Dedifferentiated amniotic fluid mesenchymal stem cell (primary cell): ENCODE measurements around the gene BRWD1.
A peak's percentile ranks its signal among the peaks of the same experiment; 100 is the strongest.
"Not testable (repeated sequence)": the region's sequence is repeated elsewhere in the genome, so short reads cannot be mapped to it uniquely, and the experiment has no call there.

Experiments
- DNase-seq: peaks from one replicate; pipeline ENCODE4 v3.0.0-alpha.2; 2016; ENCODE audit errors: extremely low spot score

The BRWD1 gene

DNA sequence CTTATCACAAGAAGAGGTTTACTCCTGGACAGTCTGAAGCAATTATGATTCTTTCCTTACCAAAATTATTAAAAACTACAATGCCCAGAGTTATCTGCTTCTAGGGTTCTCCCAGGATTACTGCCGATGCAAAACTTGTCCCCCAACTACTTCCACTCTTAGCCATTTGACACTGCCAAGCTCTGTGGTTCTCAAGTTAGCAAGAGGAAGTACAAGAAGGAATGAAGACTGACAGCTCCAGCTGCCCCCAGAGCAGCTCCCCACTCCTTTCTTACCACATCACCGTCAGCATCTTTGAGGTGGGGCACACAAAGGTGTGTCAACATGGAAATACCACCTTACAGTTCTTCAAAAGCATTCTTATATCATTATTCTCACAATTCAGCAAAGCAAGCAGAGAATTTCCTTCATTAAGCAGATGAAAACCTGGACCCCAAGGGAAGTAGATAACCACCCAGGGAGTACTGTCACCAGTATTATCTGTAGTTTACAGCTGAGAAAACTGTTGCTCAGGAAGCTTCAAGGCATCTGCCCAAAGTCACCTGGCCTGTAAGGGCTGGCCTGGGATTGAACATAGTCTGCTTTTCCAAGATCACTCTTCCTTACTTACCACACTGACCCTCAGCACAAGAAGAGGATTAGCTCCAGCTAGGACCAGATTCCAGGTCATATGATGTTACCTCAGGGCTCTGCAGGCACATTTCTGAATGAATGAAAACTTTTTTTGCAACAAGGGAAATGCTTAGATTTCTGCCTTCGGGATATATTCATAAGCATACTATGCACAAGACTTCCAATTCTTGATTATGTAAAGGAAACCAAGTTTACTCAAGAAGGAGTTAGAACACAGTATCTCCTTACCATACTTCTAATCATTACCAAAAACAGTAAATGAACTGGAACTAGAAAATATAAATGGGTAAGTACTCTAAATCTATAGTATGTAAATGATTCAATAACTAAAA is 139.4 kb downstream of the BRWD1 start:
- no peak for DNase-seq

DNA sequence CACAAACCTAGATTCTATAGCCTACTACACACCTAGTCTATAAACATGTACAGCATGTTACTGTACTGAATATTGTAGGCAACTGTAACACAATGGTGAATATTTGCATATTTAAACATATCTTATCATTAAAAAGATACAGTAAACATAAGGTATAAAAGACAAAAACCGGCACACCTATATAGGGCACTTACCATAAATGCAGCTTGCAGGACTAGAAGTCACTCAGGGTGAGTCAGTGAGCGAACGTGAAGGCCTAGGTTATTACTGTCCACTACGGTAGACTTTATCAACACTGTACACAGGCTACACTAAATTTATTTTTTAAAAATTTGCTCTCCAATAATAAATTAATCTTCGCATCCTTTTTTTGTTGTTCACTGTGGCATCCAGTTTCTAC is 143.5 kb downstream of the BRWD1 start:
- DNase-seq = no peak

DNA sequence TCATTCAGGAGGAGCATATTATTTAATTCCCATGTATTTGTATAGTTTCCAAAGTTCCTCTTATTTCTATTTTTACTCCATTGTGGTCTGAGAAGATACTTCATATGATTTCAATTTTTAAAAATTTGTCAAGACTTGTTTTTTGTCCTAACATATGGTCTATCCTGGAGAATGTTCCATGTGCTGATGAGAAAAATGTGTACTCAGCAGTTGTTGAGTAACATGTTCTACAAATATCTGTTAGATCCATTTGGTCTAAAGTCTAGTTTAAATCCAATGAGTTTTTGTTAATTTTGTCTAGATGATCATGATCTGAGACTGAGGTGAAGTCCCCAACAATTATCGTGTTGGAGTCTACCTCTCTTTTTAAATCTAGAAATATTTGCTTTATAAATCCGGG is 144.6 kb downstream of the BRWD1 start:
- DNase-seq = no peak

GRCh38 chr21:39164523-39164922 is 148.9 kb downstream of the BRWD1 start:
- DNase-seq = no peak

- no peak for DNase-seq
Measured at GRCh38 chr21:39161064-39161463, 152.4 kb downstream of the BRWD1 start.

DNA sequence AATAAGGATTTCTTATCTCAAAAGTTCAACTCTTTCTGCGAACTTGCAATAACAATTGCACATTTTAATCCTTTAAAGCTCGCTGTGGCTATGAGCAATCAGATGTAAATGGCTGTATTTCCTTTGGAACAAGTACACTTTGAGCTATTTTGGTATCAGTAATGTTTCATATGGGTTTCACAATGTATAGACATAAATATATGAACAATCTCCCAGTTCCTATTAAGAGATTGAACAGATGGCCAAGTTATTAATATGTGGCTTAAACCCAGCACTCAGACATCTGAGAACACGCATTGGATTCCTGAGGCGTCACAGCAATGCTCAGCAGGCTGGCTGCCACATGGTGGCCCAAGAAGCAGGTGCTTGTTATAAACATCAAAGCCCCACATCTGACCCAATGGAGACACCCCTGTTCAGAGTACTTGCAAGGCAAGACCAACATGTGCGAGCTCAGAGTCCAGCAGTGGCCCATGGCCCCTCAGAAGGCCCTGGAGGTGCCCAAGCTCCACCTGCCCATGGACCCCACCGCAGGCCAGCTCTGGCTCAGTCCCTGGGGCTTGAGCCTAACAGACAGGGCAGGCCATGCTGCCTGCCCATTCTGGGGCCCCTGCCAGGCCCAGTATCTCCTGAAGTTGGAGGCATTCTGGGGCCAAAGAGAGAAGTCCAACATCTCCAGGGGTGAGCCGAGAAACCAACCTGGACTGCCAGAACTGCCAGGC is 153.9 kb downstream of the BRWD1 start:
- no peak for DNase-seq

DNA sequence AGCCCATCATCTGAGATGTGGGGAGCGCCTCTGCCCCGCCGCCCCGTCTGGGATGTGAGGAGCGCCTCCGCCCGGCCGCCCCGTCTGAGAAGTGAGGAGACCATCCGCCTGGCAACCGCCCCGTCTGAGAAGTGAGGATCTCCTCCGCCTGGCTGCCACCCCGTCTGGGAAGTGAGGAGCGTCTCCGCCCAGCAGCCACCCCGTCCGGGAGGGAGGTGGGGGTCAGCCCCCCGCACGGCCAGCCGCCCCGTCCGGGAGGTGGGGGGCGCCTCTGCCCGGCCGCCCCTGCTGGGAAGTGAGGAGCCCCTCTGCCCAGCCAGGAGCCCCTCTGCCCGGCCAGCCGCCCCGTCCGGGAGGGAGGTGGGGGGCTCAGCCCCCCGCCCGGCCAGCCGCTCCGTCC is 156.2 kb downstream of the BRWD1 start:
- DNase-seq = not testable (repeated sequence)

DNA sequence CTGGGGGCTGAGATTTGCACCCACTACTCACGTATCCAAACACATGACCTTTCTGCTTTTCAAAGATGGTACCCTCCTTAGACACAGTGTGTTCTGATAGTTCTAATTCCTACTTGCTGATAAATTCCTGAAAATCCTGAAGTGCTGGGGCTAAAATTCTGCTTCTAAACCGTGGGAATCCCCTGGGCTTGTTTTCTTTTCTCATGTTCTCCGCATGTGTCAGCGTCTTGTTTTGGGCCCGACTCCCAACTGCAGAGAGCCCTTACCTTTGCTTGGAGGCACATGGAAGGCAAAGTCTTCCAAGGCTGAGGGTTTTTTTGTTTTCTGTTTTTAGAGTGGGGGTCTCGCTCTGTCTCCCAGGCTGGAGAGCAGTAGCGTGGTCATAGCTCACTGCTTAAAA is 157.4 kb downstream of the BRWD1 start:
- DNase-seq = peak; percentile 28

GRCh38 chr21:39155578-39155977 is 157.9 kb downstream of the BRWD1 start:
- no peak for DNase-seq

- no peak for DNase-seq
Measured at GRCh38 chr21:39153842-39154241, 159.6 kb downstream of the BRWD1 start.

DNA sequence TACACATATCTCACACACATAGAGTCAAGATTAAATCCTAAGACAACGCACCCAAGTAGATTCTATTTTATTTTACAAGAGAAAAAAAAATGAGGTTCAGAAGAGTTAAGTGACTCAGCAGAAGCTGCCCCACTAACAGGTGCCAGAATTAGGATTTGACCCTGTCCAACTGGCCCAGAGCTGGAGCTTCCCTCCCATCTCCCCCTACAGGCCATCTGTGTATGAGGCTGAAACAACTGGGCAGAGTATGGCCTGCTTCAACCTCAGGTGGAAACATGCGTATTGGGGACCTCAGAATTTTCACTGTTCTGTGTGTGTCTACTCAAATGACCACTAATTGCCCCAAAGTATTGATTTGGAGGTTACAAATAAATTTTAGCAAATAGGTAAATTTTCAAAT is 160.1 kb downstream of the BRWD1 start:
- no peak for DNase-seq

GRCh38 chr21:39152271-39152670 is 161.2 kb downstream of the BRWD1 start:
- no peak for DNase-seq

GRCh38 chr21:39150877-39151276 is 162.6 kb downstream of the BRWD1 start:
- no peak for DNase-seq

DNA sequence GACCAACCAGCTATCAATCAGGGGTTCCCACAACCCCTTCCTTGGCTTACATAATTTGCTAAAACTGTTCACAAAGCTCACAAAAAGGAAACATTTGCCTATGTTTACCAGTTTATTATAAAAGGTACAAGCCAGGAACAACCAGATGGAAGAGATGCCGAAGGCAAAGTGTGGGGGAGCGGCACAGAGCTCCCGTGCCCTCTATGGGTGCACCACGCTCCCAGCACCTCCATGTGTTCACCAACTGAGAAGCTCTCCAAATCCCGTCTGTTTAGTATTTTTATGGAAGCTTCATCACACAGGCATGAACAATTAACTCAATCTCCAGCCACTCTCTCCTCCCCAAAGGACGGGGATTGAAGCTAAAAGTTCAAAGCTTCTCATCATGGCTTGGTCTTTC is 163.1 kb downstream of the BRWD1 start:
- no peak for DNase-seq

- DNase-seq = no peak
Measured at GRCh38 chr21:39149882-39150281, 163.6 kb downstream of the BRWD1 start.

- no peak for DNase-seq
Measured at GRCh38 chr21:39148975-39149374, 164.5 kb downstream of the BRWD1 start.

DNA sequence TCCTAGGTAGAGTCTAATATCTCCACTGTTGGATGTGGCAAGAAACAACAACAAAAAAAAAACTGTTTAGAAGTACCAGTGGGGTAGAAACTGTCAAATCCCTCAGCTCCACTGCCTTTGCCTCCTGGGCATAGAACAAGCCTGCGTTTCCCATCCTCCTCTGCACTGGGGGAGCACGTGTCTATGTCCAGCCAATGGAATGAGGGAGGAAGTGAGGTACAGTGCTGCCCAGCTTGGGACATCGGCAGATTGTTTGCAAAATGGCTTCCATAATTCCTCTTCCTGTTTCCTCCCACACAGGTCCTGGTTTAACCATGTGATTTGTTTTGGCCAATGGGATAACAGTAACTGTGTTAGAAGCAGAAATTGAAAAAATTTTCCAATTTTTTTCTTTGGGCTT is 169.2 kb downstream of the BRWD1 start:
- DNase-seq = no peak

GRCh38 chr21:39142972-39143371 is 170.5 kb downstream of the BRWD1 start:
- DNase-seq = no peak

- no peak for DNase-seq
Measured at GRCh38 chr21:39141502-39141901, 171.9 kb downstream of the BRWD1 start.

- DNase-seq = peak; percentile 16
Measured at GRCh38 chr21:39137248-39138178, 175.9 kb downstream of the BRWD1 start.

DNA sequence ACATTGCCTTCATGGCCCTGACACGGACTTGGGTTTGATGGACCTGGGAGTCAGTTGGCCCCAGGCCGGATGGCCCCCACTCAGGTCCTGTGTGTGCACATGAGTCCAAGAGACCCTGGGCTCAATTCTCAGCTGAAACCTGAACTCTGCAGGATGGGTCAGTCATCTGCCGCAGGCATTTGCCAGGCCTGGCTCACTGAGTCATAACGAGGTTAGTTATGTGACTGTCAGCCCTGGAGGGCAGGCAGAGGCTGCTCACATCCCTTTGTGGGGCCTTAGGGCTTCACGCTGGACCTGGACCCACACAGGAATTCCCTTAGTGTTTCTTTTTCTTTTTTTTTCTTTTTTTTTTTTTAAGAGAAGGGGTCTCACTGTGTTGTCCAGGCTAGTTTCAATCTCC is 176.7 kb downstream of the BRWD1 start:
- DNase-seq = no peak

DNA sequence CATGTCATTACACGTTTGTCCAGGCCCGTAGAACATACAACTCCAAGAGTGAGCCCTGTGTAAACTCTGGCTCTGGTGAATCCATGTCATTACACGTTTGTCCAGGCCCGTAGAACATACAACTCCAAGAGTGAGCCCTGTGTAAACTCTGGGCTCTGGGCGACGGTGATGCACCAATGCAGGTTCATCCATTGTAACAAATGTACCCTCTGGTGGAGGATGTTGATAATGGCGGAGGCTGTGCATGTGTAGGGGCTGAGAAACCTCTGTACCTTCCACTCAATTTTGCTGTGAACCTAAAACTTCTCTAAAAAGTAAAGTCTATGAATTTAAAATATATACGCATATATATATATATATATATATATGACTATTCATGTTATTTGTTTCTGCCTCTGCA is 177.3 kb downstream of the BRWD1 start:
- DNase-seq = not testable (repeated sequence)
